Measurements from ENCODE around the gene PCSK6.

Gene PCSK6

DNA sequence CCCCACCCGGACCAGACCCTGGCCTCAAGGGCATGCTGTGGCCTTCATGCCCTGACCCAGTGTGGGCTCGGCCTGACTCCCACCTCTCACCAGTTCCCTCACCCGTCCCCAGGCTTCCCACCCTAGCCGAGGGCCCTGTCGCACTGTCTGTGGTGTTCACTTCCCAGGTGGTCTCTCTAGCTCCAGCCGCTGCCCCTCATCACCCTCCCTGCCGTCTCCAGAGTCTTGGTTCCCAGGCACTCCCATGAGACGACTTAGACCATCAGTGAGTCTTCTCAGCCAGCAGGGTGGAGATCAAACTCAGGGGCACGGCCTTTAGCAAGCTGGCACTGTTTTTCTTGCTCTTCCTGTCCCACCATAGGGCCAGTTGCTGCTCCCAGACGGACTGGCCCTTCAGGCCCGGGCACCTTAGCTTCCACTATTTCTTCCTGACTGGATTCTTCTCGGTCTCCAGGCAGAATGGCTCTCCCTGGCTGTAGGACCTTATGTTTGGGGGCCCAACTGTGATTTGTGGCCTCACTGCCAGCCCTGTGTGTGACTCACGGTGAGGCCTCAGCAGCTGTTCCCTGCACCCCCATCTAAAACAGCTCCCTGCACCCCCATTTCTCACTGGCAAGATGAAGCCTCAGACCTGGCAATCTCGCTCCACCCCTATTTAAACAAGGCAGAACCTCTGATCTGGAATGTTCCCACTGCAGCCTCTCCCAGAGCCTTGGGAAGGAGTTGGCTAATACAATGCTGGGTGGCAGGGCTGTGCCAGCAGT is 9.4 kb upstream of the PCSK6 start:
- no peak overlapping the region for H3K4me3 ChIP-seq (ENCODE audit: low read depth, low read length)
- DNase-seq (ENCODE audit: low read depth, low spot score) = no peak
- TF ChIP-seq, protein P1, sequence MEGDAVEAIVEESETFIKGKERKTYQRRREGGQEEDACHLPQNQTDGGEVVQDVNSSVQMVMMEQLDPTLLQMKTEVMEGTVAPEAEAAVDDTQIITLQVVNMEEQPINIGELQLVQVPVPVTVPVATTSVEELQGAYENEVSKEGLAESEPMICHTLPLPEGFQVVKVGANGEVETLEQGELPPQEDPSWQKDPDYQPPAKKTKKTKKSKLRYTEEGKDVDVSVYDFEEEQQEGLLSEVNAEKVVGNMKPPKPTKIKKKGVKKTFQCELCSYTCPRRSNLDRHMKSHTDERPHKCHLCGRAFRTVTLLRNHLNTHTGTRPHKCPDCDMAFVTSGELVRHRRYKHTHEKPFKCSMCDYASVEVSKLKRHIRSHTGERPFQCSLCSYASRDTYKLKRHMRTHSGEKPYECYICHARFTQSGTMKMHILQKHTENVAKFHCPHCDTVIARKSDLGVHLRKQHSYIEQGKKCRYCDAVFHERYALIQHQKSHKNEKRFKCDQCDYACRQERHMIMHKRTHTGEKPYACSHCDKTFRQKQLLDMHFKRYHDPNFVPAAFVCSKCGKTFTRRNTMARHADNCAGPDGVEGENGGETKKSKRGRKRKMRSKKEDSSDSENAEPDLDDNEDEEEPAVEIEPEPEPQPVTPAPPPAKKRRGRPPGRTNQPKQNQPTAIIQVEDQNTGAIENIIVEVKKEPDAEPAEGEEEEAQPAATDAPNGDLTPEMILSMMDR (IDR thresholded peaks at IDR 0.05; ENCODE audit: insufficient read depth, low read length, missing control alignments) = no peak
- POLR2A ChIA-PET = no interaction called here
- CTCF ChIA-PET = no interaction called here

DNA sequence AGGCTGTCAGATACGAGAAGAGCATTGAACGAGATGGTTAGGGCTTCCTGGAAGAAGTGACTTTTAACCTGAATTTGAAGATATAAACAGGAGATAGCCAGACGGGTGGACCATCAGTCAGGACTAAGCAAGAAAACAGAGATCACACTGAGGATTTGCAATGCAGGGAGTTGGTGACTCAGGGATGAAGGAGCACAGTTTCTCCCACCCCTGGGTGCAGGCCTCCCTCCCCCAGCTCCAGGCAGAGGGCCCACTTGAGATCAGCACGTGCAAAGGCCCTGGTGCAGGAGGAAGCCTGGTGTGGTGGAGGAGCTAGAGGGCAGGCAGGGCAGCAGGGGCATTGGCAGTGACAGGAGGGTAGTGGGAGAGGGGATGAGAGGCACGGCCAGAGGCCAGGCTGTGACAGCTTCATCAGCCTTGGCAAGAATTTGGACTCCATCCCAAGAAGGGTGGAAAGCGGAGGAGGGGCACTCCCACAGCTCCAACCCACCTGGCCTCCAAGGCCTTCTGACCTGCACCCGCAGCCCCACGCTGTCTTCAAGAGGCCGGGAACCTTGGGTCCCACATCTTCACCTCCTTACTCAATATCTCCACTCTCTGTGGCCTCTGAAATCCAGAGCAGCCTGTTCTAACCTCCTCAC is 8.7 kb upstream of the PCSK6 start:
- TF ChIP-seq, protein P1 (IDR thresholded peaks at IDR 0.05; ENCODE audit: insufficient read depth, low read length, missing control alignments) = no peak
- no peak for DNase-seq (ENCODE audit: low read depth, low spot score)
- CTCF ChIA-PET = no interaction called here
- POLR2A ChIA-PET = no interaction called here
- H3K4me3 ChIP-seq (ENCODE audit: low read depth, low read length) = no peak overlapping the region

DNA sequence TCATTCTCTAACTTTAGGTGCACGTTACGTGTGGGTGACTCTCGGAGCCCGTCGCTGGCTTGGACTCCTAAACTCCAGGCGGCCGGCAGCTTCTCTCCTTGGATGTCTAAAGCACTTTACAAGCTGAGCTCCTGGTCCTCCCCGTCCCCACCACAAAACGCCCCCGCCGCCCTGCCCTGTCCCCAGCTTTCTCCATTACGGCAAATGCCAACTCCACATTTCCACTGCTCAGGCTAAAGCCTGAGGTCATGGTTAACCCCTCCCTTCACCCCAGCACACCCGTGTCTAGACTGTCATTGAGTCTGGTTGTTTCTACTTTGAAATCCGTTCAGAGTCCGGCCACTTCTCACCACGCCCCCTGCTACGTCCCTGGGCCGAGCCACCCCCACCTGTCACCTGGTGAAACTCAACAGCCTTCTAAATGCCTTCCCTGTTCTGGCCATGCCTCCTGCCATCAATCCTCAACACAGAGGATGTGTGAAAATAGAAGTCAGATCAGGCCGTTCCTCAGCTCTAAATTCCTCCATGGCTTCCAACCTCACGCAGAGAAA is 8.1 kb upstream of the PCSK6 start:
- H3K4me3 ChIP-seq (ENCODE audit: low read depth, low read length) = no peak overlapping the region
- TF ChIP-seq, protein P1 (IDR thresholded peaks at IDR 0.05; ENCODE audit: insufficient read depth, low read length, missing control alignments) = no peak
- POLR2A ChIA-PET = no interaction called here
- CTCF ChIA-PET = interaction anchor here (1.7 kb wide), 1 partner anchor 208 kb away, joined by 4 read pairs; no protein-coding TSS in a partner anchor
- no peak for DNase-seq (ENCODE audit: low read depth, low spot score)

DNA sequence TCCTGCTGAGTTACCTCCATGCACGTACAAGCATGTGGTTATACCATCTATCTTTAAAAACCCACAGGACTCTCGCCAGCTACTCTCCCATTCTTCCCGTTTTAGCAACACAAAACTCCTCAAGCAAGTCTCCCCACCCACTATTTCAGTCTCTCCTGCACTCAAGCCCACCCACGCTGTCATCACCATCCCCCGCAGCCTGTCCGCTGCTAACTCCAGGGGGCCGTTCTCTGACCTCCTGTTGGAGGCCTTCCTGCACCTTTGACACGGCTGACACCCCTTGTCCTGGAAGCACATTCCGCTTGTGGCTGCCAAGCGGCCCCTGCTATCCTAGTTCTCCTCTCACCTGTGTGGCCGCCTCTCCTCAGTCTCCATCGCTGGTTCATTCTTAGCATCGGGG is 7.5 kb upstream of the PCSK6 start:
- CTCF ChIA-PET = interaction anchor here (1.7 kb wide), 1 partner anchor 208 kb away, joined by 4 read pairs; no protein-coding TSS in a partner anchor

GRCh38 chr15:101496198-101496986 is 6.9 kb upstream of the PCSK6 start:
- CTCF ChIA-PET = interaction anchor here (1.7 kb wide), 1 partner anchor 207 kb away, joined by 4 read pairs; no protein-coding TSS in a partner anchor
- POLR2A ChIA-PET = no interaction called here
- TF ChIP-seq, protein P1 (IDR thresholded peaks at IDR 0.05; ENCODE audit: insufficient read depth, low read length, missing control alignments) = no peak
- no peak for DNase-seq (ENCODE audit: low read depth, low spot score)
- no peak overlapping the region for H3K4me3 ChIP-seq (ENCODE audit: low read depth, low read length)

More for the DNA sequence above, 7.5 kb upstream of the PCSK6 start:
- POLR2A ChIA-PET = no interaction called here
- no peak for DNase-seq (ENCODE audit: low read depth, low spot score)
- H3K4me3 ChIP-seq (ENCODE audit: low read depth, low read length) = no peak overlapping the region
- TF ChIP-seq, protein P1 (IDR thresholded peaks at IDR 0.05; ENCODE audit: insufficient read depth, low read length, missing control alignments) = no peak

Measured in AG04449 (cell line).